ENCODE data around the gene KCTD17.

DNA sequence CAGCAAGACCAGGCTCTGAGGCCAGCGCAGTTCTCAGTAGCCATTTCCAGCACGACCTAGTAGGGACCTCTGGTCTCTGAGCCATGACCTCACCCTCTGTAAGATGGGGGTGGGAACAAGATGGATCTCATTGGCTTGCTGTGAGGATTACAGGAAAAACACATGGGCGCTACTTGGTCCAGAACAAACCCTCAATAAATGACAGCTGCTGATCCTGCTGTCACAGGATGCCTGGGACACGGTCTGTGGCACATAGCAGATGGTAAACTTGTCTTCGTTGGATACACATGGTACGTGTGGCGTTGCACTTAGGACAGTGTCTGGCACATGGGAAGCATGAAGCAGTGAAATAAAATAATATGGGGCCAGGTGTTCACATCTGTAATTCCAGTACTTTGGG, 4.5 kb upstream of the KCTD17 start:
- TF ChIP-seq, protein P1, sequence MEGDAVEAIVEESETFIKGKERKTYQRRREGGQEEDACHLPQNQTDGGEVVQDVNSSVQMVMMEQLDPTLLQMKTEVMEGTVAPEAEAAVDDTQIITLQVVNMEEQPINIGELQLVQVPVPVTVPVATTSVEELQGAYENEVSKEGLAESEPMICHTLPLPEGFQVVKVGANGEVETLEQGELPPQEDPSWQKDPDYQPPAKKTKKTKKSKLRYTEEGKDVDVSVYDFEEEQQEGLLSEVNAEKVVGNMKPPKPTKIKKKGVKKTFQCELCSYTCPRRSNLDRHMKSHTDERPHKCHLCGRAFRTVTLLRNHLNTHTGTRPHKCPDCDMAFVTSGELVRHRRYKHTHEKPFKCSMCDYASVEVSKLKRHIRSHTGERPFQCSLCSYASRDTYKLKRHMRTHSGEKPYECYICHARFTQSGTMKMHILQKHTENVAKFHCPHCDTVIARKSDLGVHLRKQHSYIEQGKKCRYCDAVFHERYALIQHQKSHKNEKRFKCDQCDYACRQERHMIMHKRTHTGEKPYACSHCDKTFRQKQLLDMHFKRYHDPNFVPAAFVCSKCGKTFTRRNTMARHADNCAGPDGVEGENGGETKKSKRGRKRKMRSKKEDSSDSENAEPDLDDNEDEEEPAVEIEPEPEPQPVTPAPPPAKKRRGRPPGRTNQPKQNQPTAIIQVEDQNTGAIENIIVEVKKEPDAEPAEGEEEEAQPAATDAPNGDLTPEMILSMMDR (conservative IDR thresholded peaks at IDR 0.05) = no peak
- no peak for TF ChIP-seq EZH2 (IDR thresholded peaks at IDR 0.05; ENCODE audit: low read depth)

Data from PC-9 (cell line).